Esophagus muscularis mucosa (tissue), 4 donors: ENCODE measurements around the gene RASD2. TPM values are rescaled to one million over a fixed set of nuclear protein-coding genes. Genes with fewer than 3 reads are reported as not detected.

Experiments used
- DNase-seq: peaks from one replicate; pipeline ENCODE4 v3.0.0-alpha.2; 2017; ENCODE audit errors: extremely low spot score
- H3K27ac ChIP-seq, 4 donors: fragments of 200-600 bp; sonication (generic); replicated peaks in 1 of 4; 1 replicate in 3 of 4; 2 replicates in 1 of 4; pipeline ENCODE4 v1.5.1; 2016 to 2019; ENCODE audit warnings: mild to moderate bottlenecking in 1 of 4
- H3K27me3 ChIP-seq, 4 donors: fragments of 200-600 bp; sonication (generic); one replicate each; pipeline versions ENCODE4 v1.5.1 to v1.6.0; 2016 to 2019
- H3K36me3 ChIP-seq, 4 donors: fragments of 200-600 bp; sonication (generic); one replicate each; pipeline ENCODE4 v1.5.1; 2016 to 2019
- H3K4me1 ChIP-seq, 4 donors: fragments of 200-600 bp; sonication (generic); one replicate each; pipeline ENCODE4 v1.5.1; 2016 to 2019
- H3K4me3 ChIP-seq, 4 donors: fragments of 200-600 bp; sonication (generic); 1 replicate in 2 of 4; 2 replicates in 2 of 4; pipeline ENCODE4 v1.5.1; 2016 to 2019; ENCODE audit warnings: mild to moderate bottlenecking in 4 of 4, moderate library complexity in 1 of 4
- H3K9me3 ChIP-seq, 4 donors: fragments of 200-600 bp; sonication (generic); 1 replicate in 3 of 4; 2 replicates in 1 of 4; pipeline ENCODE4 v1.5.1; 2016 to 2019
- EP300 ChIP-seq: sonication (generic); formaldehyde crosslinking; IDR thresholded peaks from one replicate; pipeline ENCODE4 v1.6.1; 2017; ENCODE audit warnings: antibody characterized with exemption
- POLR2A ChIP-seq: fragments of 450-650 bp; IDR thresholded peaks from one replicate; pipeline ENCODE4 v1.6.1; 2017; ENCODE audit warnings: antibody characterized with exemption, moderate library complexity, mild to moderate bottlenecking, low read depth
- POLR2AphosphoS5 ChIP-seq, 2 donors: sonication (generic); formaldehyde crosslinking; IDR thresholded peaks; one replicate each; pipeline ENCODE4 v1.6.1; 2017; ENCODE audit warnings: antibody characterized with exemption in 2 of 2
- WGBS: methylation state at CpG from one replicate; pipeline ENCODE4 v1.1.5; 2018; 5-methylcytosine and 5-hydroxymethylcytosine counted together
- intact Hi-C: fragments of 100-400 bp; cut with DNase I; formaldehyde crosslinking; loops from one replicate; pipeline ENCODE4 v1.15.1; 2023
- total RNA-seq, 4 donors: library from RNA; depleted of rRNA; stranded (reverse); fragments of >200 nt; gene quantifications; one replicate each; pipeline versions ENCODE4 v1.1.0 to v1.2.1, GENCODE V29; 2016
- TF ChIP-seq, protein P1 (sequence below), 3 experiments: fragments of 200-600 bp in 2 of 3; fragments of 450-650 bp in 1 of 3; sonication (generic) in 2 of 3; IDR thresholded peaks; one replicate each; pipeline ENCODE4 v1.5.1; 2017 to 2019; ENCODE audit warnings: antibody characterized with exemption in 3 of 3, mild to moderate bottlenecking in 2 of 3, moderate library complexity in 1 of 3

Gene RASD2
- total RNA-seq, 4 donors from 2014 or later = 18.4 to 53.6 (median 31.7) TPM

DNA sequence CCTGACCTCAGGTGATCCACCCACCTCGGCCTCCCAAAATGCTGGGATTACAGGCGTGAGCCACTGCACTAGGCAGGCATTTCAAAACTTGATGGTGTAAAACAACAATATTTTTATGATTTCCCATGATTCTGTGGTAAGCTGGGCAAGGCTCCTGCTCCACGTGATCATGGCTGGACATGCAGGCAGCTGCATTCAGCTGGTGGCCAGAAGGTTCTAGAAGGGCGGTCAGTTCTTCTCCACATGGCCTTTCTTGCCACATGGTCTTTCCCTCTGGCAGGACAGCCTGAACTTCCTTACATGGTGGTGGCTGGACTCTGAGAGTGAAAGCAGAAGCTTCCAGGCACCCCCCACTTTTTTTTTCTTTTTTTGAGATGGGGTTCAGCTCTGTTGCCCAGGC, 9.9 kb upstream of the RASD2 start:
- no peaks in the 10 kb centered on the region for H3K36me3 ChIP-seq
- intact Hi-C loops = no loop called here
- H3K9me3 ChIP-seq = peaks cover 0 to 5% (median 2%) of the 10 kb centered on the region in 4 donors
- peaks cover 0 to 10% (median 6%) of the 10 kb centered on the region in 4 donors for H3K4me1 ChIP-seq
- WGBS = 88% methylated on average over 4 of the region's 4 CpGs
- H3K27me3 ChIP-seq = no peaks in the 10 kb centered on the region
- TF ChIP-seq, protein P1, sequence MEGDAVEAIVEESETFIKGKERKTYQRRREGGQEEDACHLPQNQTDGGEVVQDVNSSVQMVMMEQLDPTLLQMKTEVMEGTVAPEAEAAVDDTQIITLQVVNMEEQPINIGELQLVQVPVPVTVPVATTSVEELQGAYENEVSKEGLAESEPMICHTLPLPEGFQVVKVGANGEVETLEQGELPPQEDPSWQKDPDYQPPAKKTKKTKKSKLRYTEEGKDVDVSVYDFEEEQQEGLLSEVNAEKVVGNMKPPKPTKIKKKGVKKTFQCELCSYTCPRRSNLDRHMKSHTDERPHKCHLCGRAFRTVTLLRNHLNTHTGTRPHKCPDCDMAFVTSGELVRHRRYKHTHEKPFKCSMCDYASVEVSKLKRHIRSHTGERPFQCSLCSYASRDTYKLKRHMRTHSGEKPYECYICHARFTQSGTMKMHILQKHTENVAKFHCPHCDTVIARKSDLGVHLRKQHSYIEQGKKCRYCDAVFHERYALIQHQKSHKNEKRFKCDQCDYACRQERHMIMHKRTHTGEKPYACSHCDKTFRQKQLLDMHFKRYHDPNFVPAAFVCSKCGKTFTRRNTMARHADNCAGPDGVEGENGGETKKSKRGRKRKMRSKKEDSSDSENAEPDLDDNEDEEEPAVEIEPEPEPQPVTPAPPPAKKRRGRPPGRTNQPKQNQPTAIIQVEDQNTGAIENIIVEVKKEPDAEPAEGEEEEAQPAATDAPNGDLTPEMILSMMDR (IDR thresholded peaks at IDR 0.05) = no peak
- no peak for TF ChIP-seq POLR2AphosphoS5 (IDR thresholded peaks at IDR 0.05)
- H3K27ac ChIP-seq = no peak overlapping the region
- no peak overlapping the region for H3K4me3 ChIP-seq
- DNase-seq = no peak

DNA sequence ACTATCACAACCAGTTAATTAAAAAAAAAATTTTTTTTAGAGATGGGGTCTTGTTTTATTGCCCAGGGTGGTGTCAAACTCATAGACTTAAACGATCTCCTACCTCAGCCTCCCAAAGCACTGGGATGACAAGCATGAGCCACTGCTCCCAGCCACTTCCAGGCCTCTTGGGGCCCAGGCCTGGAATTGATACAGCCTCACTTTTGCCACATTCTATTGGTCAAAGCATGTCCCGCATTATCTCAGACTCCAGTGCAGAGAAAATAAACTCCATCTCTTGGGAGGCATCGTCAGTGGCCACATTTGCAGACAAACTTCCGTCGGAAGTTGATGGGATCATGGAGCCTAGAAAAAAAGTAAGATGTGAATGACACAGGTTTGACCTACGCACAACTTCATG, 9.4 kb upstream of the RASD2 start:
- 96% methylated on average over 6 of the region's 6 CpGs for WGBS

DNA sequence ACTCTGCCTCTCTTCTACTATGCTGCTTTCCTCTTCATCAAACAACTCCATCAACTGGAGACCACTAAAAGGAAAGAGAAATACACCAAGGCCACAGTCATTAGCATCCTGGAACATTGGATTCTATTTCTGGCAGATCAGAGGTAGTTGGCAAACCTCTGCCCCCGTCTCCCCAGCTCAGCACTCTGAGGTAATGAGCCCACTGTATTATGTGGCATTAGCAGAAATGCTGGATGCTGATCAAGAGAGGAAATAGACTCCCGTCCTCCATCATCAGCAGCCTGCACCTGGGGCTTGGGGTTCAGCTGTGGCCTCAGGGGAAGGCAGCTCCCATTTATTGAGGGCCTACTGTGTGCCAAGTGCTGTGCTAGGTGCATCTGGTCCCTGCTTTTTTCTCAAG, 9.0 kb upstream of the RASD2 start:
- Histone ChIP-seq H3K4me3 (no peak overlapping the region), H3K36me3 (no peaks in the 10 kb centered on the region), H3K9me3 (peaks cover 0 to 5% (median 2%) of the 10 kb centered on the region in 4 donors), H3K4me1 (peaks cover 0 to 16% (median 13%) of the 10 kb centered on the region in 4 donors), H3K27me3 (no peaks in the 10 kb centered on the region), H3K27ac (no peak overlapping the region)
- WGBS = 77% methylated on average over 2 of the region's 2 CpGs
- intact Hi-C loops = no loop called here
- TF ChIP-seq POLR2AphosphoS5 (IDR thresholded peaks at IDR 0.05) = no peak
- DNase-seq = no peak

More for the DNA sequence above, 9.4 kb upstream of the RASD2 start:
- Histone ChIP-seq H3K36me3 (no peaks in the 10 kb centered on the region), H3K4me3 (no peak overlapping the region), H3K4me1 (peaks cover 0 to 12% (median 9%) of the 10 kb centered on the region in 4 donors), H3K9me3 (peaks cover 0 to 5% (median 2%) of the 10 kb centered on the region in 4 donors), H3K27ac (no peak overlapping the region), H3K27me3 (no peaks in the 10 kb centered on the region)
- TF ChIP-seq EP300 (no peak), POLR2A (no peak), POLR2AphosphoS5 (IDR thresholded peaks at IDR 0.05) (no peak)
- TF ChIP-seq, protein P1 (IDR thresholded peaks at IDR 0.05) = no peak
- intact Hi-C loops = no loop called here
- no peak for DNase-seq

DNA sequence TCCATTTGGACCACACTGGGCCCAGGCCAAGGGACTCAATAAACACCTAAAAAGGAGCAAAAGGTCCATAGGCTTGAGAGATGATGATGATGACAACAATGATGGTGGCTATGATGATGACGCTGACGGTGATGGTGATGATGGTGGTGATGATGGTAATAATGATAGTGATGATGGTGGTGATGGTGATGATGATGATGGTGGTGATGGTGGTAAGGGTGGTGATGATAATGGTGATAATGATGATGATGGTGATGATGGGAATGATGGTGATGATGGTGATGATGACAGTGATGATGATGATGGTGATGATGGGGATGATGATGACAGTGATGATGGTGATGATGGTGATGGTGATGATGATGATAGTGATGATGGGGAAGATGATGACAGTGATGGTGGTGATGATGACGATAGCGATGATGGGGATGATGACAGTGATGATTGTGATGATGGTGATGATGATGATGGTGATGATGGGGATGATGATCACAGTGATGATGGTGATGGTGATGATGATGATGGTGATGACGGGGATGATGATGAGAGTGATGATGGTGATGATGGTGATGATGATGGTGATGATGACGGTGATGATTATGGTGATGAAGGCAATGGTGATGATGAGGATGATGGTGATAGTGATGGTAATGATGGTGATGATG, 7.1 kb upstream of the RASD2 start:
- Histone ChIP-seq H3K4me3 (no peak overlapping the region), H3K9me3 (peaks cover 0 to 5% (median 2%) of the 10 kb centered on the region in 4 donors), H3K27me3 (no peaks in the 10 kb centered on the region), H3K4me1 (peaks cover 0 to 22% (median 20%) of the 10 kb centered on the region in 4 donors), H3K27ac (no peak overlapping the region), H3K36me3 (no peaks in the 10 kb centered on the region)
- intact Hi-C loops = no loop called here
- TF ChIP-seq POLR2AphosphoS5 (IDR thresholded peaks at IDR 0.05) (no peak), EP300 (no peak)
- TF ChIP-seq, protein P1 (IDR thresholded peaks at IDR 0.05) = no peak
- no peak for DNase-seq
- 89% methylated on average over 6 of the region's 6 CpGs for WGBS

DNA sequence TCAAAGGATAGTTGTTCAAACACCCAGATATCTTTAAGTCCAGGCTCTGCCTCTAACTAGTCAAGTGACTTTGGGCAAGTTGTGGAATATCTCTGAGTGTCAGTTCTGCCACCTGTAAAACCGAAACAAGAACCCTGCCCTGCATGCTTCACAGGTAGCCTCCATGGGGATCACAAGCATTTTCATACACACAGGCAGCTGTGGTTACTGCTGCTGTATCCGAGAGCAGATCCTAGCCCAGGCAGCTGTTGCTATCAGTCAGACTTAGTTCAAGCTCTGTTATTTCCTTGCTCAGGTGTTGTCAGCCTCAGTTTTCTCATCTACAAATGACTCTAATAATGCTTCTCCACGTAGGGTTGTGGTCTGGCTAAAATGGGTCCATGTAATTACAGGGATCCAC, 6.5 kb upstream of the RASD2 start:
- TF ChIP-seq EP300 (no peak), POLR2AphosphoS5 (IDR thresholded peaks at IDR 0.05) (no peak), POLR2A (no peak)
- TF ChIP-seq, protein P1 (IDR thresholded peaks at IDR 0.05) = no peak
- peaks cover 0 to 26% (median 24%) of the 10 kb centered on the region in 4 donors for H3K4me1 ChIP-seq
- H3K27ac ChIP-seq = no peak overlapping the region
- intact Hi-C loops = no loop called here
- 83% methylated on average over 3 of the region's 3 CpGs for WGBS
- peaks cover 0 to 4% (median 1%) of the 10 kb centered on the region in 4 donors for H3K9me3 ChIP-seq
- no peaks in the 10 kb centered on the region for H3K27me3 ChIP-seq
- no peak overlapping the region for H3K4me3 ChIP-seq
- H3K36me3 ChIP-seq = no peaks in the 10 kb centered on the region
- no peak for DNase-seq
